ENCODE measurements around the gene IZUMO1.
"Not testable (repeated sequence)": the region's sequence is repeated elsewhere in the genome, so short reads cannot be mapped to it uniquely, and the experiment has no call there.

DNA sequence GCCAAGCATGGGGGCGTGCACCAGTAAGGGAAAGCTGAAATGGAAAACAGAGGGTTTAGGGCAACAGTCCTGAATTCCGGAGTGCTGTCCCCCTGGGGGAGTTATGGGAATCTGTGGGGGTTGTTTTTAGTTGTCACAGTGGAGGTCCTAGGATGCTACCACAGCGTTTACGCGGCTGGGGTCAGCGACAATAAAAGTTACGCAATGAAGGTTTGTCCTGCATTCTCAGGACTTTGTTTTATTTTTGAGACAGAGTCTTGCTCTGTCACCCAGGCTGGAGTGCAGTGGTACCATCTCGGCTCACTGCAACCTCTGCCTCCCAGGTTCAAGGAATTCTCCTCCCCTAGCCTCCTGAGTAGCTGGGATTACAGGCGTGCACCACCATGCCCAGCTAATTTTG is 53.1 kb downstream of the IZUMO1 start:
- not testable (repeated sequence) for TF ChIP-seq POLR2A, POLR2AphosphoS5 (IDR thresholded peaks at IDR 0.05)
- TF ChIP-seq, protein P1, sequence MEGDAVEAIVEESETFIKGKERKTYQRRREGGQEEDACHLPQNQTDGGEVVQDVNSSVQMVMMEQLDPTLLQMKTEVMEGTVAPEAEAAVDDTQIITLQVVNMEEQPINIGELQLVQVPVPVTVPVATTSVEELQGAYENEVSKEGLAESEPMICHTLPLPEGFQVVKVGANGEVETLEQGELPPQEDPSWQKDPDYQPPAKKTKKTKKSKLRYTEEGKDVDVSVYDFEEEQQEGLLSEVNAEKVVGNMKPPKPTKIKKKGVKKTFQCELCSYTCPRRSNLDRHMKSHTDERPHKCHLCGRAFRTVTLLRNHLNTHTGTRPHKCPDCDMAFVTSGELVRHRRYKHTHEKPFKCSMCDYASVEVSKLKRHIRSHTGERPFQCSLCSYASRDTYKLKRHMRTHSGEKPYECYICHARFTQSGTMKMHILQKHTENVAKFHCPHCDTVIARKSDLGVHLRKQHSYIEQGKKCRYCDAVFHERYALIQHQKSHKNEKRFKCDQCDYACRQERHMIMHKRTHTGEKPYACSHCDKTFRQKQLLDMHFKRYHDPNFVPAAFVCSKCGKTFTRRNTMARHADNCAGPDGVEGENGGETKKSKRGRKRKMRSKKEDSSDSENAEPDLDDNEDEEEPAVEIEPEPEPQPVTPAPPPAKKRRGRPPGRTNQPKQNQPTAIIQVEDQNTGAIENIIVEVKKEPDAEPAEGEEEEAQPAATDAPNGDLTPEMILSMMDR (IDR thresholded peaks at IDR 0.05): not testable (repeated sequence)
